T-helper 2 cell treated with Interferon-gamma antibody and Interleukin-4, amounts not matched to agents 100 ng/mL and 5 ng/mL, for 36 hours (primary cell): ENCODE data around the gene SMAD6. TPM values are rescaled to one million over a fixed set of nuclear protein-coding genes. Genes with fewer than 3 reads are reported as not detected.

Source experiments
- intact Hi-C: fragments of 100-400 bp; cut with micrococcal nuclease; formaldehyde crosslinking; loops from one replicate; pipeline ENCODE4 v1.15.1; 2023
- total RNA-seq: library from RNA; stranded (reverse); gene quantifications from 2 replicates; pipeline ENCODE4 v1.2.3, GENCODE V29; 2022

SMAD6 gene
- total RNA-seq, 1 donor from 2014 or later, result 0.59 TPM

DNA sequence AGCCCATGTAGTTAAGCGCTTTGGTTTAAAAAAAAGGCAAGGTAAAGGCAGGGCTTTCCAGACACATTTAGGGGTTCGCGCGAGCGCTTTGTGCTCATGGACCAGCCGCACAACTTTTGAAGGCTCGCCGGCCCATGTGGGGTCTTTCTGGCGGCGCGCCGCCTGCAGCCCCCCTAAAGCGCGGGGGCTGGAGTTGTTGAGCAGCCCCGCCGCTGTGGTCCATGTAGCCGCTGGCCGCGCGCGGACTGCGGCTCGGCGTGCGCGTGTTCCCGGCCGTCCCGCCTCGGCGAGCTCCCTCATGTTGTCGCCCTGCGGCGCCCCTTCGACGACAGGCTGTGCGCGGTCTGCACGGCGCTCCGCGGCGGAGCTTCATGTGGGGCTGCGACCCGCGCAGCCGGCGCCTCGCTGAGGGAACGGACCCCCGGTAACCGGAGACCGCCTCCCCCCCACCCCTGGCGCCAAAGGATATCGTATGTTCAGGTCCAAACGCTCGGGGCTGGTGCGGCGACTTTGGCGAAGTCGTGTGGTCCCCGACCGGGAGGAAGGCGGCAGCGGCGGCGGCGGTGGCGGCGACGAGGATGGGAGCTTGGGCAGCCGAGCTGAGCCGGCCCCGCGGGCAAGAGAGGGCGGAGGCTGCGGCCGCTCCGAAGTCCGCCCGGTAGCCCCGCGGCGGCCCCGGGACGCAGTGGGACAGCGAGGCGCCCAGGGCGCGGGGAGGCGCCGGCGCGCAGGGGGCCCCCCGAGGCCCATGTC is 927 bp downstream of the SMAD6 start:
- intact Hi-C loops, result loop anchor here (5.0 kb wide), 5 partner anchors 66 to 316 kb away; partner anchors contain the start of genes MAP2K1 and ZWILCH

DNA sequence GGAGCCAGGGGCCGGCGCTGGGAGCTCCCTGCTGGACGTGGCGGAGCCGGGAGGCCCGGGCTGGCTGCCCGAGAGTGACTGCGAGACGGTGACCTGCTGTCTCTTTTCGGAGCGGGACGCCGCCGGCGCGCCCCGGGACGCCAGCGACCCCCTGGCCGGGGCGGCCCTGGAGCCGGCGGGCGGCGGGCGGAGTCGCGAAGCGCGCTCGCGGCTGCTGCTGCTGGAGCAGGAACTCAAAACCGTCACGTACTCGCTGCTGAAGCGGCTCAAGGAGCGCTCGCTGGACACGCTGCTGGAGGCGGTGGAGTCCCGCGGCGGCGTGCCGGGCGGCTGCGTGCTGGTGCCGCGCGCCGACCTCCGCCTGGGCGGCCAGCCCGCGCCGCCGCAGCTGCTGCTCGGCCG is 1.5 kb downstream of the SMAD6 start:
- intact Hi-C loops, result loop anchor here (5.0 kb wide), 5 partner anchors 66 to 316 kb away; partner anchors contain the start of genes MAP2K1 and ZWILCH

DNA sequence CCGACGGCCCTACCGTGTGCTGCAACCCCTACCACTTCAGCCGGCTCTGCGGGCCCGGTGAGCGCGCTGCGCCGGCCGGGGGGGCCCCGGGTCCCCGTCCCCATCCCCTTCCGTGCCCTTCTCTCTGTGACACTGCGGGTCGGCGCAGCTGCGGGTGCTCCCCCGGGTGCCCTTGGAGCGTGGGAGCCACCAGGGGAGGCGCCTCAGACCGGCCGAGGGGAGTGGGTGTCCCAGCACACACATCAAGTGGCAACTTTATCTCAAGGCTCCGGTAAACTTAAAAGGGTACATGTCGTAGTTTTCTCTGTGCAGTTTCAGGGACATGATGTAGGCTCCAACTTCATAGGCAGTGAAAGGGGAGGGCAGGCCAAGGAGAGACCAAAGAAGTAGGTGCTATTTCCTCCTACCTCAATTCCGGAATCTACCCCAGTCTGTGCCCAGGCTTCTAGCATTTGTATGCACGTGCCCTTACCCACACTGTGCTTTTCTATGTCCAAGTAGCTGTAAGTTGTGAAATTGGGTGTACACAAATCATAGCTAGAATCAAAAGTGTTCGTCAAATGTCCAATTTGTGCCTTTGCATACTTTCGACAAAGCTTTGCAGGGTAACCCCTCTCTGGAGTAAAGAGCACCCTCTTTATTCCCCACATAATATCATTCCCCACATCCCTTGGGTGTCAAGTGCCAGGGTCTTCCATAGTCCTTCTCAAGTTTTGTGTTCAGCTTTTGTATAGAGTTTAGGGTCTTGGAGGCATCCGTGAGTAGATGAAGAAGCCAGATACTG is 2.2 kb downstream of the SMAD6 start:
- intact Hi-C loops, result loop anchor here (5.0 kb wide), 5 partner anchors 67 to 317 kb away; partner anchors contain the start of genes MAP2K1 and ZWILCH

DNA sequence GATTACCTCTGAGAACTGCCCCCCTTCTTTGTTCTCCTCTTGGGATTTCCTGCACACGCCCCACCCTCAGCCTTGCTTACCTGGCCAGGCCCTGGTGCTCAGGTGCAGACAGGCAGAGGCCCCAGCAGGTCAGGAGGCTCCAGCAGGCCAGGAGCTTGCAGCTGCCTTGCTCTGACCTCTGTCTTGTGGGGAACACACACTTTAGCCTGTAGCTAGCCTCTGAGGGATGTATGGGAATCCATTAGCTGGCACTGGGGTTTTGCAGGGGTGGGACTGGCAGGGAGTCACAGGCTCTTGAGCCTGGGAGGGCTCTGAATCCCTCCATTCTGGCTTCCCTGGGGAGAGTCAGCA is 2.7 kb downstream of the SMAD6 start:
- intact Hi-C loops, result loop anchor here (5.0 kb wide), 5 partner anchors 67 to 317 kb away; partner anchors contain the start of genes MAP2K1 and ZWILCH

DNA sequence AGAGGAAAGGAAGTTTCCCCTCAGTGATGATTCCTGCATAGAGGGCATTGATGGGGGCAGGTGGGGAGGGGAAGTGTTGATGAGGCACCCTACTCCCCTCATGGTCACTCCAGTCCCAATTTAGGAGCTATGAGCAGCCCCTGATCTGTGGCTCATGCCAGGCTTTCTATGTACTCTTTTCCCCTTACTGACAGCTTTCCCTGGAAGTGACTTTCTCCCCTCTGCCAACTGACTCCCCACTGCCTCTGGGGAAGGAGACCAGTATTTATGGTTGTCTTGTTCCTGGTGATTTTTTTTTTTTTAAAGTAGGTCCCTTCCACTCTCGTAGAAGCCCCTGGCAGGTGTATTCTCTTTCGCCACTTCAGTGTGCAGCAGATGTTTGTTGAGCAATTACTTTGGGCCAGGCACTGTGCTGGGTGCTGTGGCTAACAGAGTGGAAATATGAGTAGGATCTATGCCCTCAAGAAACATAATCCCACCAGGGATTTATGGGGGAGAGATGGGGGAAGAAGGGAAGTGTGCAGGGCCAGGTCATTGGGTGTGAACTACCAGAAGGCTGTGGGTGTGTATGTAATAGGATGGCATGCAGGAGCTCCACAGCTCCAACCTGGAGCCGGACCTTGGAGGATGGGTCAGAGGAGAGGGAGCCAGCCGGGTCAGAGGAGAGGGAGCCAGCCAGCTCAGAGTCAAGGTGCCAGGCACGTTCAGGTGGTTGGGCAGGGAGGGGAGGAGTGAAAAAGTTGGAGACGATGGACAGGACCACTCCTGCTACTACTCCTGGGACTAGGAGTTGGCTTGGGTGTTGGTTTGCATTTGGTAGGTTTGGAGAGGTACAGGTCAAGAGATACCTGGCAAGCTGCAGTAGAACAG is 3.5 kb downstream of the SMAD6 start:
- intact Hi-C loops, result no loop called here

DNA sequence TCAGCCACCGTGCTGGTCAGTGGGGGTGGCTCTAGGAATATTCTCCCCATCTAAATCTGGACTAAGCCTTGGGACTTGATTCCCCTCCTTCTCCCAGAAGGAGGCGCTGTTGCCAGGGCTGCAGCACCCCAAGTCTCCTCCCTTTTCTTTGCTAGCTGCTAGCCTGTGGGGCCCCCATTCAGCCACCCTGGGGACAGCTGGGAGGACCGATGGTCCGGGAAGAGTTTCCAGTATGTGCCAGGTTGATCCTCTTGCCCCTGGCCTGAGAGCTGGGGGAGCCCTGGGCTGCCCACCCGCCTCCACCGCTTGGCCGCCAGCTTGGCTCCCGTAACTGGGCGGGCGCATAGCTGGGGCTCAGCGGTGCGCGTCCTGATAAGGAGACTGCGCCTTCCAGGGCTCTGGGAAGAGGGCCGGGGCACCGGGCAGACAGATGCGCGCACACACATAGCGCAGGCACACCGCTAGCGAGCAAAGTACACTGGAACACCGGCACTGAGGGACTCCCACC is 4.2 kb downstream of the SMAD6 start:
- intact Hi-C loops, result no loop called here

DNA sequence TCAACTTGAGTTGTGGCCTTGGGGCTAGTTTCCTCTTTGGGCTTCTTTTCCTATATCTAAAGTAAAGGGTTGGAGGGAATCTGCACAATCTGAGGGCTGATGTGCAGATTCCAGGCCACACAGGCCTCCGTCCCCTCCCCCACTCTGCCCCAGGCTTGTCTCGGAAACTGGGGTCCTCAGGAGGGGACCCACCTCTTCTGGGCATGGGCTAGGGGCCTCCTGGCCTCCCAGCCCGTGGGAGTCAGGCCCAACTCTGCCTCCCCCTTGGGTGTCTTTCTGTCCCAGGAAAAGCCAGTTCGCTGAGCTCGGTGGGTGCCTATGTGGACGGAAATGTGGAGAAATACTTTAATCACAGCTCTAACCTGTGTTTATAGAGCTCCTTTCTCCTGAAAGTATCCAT is 4.8 kb downstream of the SMAD6 start:
- intact Hi-C loops, result no loop called here

DNA sequence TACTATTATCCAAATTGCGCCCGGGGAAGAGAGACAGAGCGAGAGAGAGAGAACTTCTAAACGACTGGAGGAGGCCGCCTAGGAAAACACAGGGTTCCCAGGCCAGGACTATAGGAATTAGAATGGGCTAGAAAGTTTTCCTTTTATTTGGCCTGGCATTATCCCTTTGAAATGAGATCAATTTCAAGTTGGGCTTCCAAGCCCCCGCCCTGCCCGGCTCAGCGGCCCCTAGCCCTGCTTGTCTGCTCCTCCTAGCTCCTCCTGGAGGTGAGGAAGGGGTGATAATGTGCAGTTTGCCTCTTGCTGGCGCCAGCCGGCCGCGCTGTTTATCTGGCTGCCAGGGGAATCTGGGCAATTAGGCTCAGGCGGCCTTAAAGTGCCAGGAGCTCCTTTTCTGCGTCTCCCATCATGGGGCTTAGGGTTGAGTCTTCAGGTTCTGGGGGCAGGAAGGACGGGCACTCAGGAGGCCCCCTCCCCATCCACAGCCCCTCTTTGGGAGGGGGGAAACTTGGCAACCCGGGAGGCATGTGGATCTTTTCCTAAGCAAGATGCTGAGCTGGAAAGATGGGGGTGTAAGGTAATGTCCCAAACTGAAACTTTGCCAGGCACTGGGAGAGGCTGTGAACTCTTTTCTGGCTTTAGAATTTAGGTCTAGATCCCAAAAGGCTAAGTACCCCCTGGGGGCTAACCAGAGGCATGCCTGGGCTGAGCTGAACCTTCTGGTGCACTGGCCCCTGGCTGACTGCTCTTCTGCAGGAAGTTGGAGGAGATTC is 5.5 kb downstream of the SMAD6 start:
- intact Hi-C loops, result no loop called here

DNA sequence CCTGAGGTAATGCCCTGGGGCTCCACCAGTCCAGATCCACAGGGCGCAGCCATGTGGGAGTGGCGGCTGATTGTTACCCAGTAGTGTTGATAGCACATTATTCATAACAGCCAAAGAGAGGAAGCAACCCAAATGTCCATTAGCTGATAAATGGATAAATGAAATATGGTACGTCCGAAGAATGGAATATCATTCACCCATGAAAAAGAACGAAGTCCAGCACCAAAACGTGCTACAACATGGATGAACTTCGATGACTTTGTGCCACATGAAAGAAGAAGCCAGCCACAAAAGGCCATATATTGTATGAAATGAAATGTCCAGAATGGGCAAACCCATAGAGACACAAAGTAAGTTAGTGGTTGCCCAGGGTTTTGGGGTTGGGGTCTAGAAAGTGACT is 6.4 kb downstream of the SMAD6 start:
- intact Hi-C loops, result no loop called here

DNA sequence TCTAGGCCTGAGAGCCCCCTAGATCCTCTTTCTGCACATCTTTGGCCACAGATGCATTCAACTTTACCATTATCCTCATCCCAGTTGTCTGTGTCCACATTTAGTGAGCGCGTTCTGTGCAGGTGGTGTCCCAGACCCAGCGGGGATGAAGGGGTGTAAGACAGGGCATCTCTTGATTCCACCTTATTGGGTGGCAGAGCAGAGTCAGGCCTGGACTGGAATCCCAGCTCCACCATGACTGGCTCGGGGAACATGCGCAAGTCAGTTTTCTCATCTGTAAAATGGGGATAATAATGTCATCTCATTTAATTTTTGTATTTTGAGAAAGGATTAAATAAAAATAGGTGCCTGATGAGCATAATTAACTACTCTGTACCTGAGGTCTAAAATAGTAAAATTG is 7.8 kb downstream of the SMAD6 start:
- intact Hi-C loops, result no loop called here

DNA sequence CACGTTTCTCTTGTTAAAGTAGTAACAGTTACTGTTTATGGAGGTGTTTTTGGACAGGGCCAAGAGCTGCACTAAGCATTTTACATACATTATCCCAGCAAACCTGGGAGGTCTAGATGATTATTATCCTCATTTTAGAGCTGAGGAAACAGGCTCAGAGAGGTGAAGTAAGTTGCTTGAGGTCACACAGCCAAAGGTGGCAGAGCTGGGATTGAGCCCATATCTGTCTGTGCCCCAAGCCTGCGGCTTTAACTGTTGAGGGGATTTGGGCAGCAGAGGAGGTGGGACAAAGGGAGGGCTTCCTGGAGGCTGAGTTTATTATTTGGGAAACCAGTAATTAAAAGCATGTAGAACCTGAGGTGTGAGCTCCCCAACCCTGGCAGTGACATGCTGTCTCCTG is 9.2 kb downstream of the SMAD6 start:
- intact Hi-C loops, result no loop called here

DNA sequence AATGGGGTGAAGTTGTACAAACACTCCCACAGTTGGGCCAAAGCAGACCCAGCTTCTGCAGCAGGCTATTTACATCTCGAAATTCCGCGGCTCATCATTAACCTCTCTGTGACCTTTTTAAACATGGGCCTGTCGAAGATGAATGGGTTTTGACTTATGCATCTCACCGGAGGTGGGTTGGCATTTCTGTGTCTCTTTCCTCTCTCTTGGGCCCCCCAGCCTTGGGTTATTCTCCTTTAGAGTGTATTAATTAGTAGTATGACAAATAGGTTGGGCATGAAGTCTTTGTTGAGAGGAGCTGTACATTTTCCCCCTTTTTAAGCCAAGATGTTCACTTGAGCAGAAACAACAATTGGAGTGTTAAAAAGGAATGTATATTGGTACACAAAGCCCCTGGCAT is 9.8 kb downstream of the SMAD6 start:
- intact Hi-C loops, result no loop called here

DNA sequence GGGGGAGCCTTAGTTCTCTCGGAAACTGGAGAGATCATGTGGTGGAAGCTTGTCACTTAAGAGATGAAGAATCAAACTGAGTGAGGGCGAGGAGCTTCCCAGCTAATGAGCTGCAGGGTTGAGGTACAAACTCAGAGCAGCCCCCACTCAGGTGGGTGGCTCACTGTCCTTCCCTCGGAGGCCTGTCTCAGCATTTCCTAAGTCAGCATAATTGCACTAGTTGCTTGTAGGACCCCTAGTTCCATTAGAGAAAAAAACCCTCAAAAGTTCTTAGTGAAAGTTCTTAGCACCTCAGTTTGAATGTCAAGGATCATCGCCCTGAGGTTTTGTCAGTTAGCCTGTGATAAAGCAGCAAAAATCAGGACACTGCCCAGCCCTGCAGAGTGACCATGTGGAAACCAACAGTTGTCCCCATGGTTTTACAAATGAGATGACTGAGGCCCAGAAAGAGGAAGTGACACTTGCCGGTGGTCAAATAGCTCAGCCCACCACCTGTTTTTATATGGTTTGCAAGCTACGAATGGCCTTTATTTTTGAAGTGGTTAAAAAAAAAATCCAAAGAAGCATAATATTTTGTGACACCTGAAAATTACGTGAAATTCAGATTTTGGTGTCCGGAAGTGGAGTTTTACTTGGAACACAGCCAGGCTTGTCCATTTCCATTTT is 11.9 kb downstream of the SMAD6 start:
- intact Hi-C loops, result no loop called here

DNA sequence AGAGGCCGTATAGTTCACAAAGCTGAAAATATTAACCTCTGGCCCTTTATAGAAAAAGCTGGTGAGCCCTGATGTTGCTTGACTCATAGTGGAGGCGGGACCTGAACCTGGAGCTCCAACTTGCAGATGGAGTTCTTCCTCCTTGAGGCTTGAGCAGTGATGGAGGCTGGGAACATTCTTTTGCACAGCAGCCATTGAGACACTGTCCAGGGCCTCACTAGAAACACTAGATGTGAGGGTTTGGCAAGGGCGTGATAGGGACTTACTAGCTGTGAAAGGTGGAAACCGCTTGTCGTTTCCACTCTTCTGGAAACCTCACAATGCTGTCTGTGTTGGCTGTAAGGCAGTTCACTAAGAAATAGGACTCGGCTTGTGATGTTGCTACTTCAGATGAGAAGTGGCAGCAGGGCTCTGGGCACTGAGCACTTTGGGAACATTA is 12.5 kb downstream of the SMAD6 start:
- intact Hi-C loops, result no loop called here

DNA sequence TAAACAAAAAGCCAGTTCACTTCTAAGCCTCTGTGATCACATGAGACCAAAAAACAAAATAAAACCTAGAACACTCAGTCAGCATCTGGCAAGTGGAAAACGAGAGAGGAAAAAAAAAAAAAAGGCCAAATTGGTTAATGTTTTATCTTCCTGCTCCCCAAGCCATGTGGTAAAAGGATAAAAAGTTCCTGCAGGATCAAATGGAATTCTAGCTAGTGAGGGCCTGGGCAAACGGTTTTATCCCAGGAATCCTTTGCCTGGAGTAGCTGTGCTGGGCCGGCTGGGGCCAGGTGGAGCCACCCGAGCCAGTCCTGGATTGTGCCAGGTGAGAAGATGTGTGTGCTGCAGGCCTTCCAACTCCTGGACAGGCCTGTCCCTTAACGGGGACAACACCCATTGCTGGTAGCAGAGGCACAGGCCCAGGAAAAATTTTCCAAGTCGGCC is 13.2 kb downstream of the SMAD6 start:
- intact Hi-C loops, result no loop called here

DNA sequence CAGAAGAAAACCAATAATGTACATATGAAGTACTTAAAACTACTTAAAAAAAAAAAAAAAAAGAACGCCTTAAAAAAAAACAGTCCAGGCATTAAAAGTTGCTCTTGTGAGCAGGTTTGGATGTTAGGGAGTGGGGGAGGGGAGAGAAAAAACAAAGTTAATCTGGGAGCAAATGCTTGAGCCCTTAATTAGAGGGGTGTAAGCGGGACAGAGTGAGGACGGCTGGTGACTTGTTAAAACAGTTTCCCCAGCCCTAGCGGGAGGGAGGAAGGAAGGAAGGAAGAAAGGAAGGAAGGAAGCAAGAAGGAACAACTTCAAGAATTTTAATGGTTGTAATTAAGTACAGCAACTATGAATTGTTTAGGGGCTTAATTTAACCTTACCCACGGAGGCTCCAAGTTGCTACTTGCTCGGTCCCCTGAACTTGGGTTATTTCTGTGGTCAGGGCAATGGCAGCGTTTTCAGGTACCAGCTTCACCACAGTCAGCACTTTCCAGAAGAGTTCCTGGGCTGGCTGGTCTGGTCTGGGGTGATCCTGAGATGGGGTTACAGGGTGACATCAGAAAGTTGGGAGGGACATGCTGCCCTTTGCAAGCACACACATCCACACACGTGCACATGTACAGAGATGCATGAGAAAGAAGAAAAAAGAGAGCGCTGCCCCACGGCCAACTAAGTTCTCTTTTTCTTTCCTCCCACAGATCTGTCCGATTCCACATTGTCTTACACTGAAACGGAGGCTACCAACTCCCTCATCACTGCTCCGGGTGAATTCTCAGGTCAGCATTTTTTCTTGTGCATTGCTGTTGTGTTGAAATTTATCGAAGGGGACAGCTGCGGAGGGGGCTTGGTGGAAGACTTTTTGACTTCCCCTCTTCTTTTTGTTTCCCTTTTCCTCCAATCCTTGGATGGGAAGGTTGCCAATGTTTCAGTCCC is 14.0 kb downstream of the SMAD6 start:
- intact Hi-C loops, result no loop called here

DNA sequence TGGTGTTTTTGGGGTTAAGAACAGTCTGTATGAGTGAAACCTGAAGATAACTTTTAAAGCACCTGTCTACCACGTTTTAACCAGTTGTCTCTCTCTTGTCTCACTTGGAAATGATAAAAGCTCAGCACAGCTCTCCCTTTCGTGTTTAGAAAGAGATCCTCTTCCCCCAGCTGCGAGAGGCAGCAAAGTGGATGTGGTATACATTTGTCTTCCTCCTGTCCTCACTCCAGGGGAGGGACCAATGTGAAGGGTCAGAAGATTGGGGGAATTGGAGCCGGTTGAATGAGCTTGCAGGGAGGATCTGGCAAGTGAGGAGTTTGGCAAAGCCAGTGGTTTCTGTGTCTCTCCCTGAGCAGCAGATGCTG is 14.6 kb downstream of the SMAD6 start:
- intact Hi-C loops, result no loop called here

DNA sequence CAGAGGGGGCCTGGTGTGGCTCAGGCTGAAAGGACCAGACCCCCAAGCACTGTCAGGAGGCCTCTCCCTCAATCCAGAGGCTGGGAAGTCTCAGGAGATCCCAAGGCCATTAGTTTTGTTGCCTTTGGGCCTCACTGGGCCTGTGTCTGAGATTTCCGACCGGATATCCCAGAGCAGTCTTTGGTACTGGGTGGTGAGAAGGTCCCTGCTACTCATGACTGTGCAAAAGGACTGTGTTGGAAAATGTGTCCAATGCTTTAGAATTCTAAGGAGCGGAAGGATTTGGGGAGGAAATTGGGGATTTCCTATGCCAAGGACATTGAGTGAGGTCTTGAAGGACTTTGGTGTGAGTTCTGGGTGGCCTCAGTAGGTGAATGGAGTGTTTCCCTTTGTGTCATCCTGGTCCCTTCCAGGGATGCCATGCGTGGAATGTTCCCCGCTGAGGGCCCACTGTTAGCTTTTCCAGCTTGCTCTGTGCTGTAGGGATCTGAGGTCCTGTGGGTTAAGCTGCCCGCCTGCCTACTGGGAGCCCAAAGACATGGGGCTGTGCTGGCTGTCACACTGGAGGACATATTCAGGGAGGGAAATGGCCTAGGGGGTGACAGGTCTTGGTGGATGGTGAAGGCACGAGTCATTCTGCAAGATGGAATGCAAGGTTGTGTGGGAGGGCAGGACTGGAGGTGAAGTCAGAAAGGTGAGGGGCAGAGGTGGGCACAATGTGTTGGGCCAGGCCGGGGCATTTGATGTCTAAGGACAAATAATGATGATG is 16.4 kb downstream of the SMAD6 start:
- intact Hi-C loops, result no loop called here
